SU-DHL-6 (cell line): ENCODE results near the gene APOL1.

Source experiments
- H2AFZ ChIP-seq: fragments of 200-600 bp; sonication (generic); 2 replicates; pipeline ENCODE4 v1.6.1; 2014; ENCODE audit warnings: low read depth, mild to moderate bottlenecking, moderate library complexity, mixed read lengths, antibody characterized with exemption, low read length; ENCODE audit not compliant: severe bottlenecking
- H3F3A ChIP-seq: fragments of 200-600 bp; shearing (Covaris generic); 2 replicates; pipeline ENCODE4 v1.6.0; 2016; ENCODE audit warnings: antibody characterized with exemption, mild to moderate bottlenecking; ENCODE audit not compliant: insufficient read depth
- H3K27ac ChIP-seq: fragments of 200-600 bp; sonication (generic); 2 replicates; pipeline ENCODE4 v1.5.1; 2016; ENCODE audit warnings: low read depth, mild to moderate bottlenecking, low read length, moderate library complexity, mixed read lengths
- H3K27me3 ChIP-seq: fragments of 200-600 bp; sonication (generic), shearing (Covaris generic); 2 replicates; pipeline ENCODE4 v1.6.0; 2014; ENCODE audit warnings: mild to moderate bottlenecking, low read length
- H3K36me3 ChIP-seq: fragments of 200-600 bp; sonication (generic); 2 replicates; pipeline ENCODE4 v1.6.1; 2014; ENCODE audit warnings: mild to moderate bottlenecking, low read length, mixed read lengths
- H3K4me2 ChIP-seq: fragments of 300-600, 200-600 bp; shearing (Covaris generic), sonication (generic); 2 replicates; pipeline ENCODE4 v1.6.0; 2014; ENCODE audit warnings: low read length, low read depth, mild to moderate bottlenecking; ENCODE audit not compliant: poor library complexity, severe bottlenecking
- H3K4me3 ChIP-seq: fragments of 200-600 bp; sonication (generic); 2 replicates; pipeline ENCODE4 v1.5.1; 2014; ENCODE audit warnings: antibody characterized with exemption, low read length, mild to moderate bottlenecking, mixed read lengths; ENCODE audit not compliant: insufficient read depth, poor library complexity, severe bottlenecking
- H3K79me2 ChIP-seq: fragments of 200-600 bp; sonication (generic); 2 replicates; pipeline ENCODE4 v1.6.1; 2014; ENCODE audit warnings: mild to moderate bottlenecking, low read length, moderate library complexity; ENCODE audit not compliant: insufficient read depth
- H3K9ac ChIP-seq: fragments of 200-600 bp; sonication (generic); 2 replicates; pipeline ENCODE4 v1.7.0; 2014; ENCODE audit warnings: mild to moderate bottlenecking, low read length
- H3K9me2 ChIP-seq: fragments of 200-600 bp; sonication (generic); replicated peaks from 2 replicates; pipeline ENCODE4 v1.6.1; 2014; ENCODE audit warnings: low read length; ENCODE audit not compliant: insufficient read depth
- H3K9me3 ChIP-seq: fragments of 200-600 bp; sonication (generic); 2 replicates; pipeline ENCODE4 v1.6.1; 2014; ENCODE audit warnings: low read length, mixed read lengths; ENCODE audit not compliant: insufficient read depth
- H4K20me1 ChIP-seq: fragments of 200-600 bp; sonication (generic); 2 replicates; pipeline ENCODE4 v1.6.1; 2014; ENCODE audit warnings: low read depth, mild to moderate bottlenecking, antibody characterized with exemption, low read length, moderate library complexity, mixed read lengths
- EZH2phosphoT487 ChIP-seq: fragments of 200-600 bp; sonication (generic), shearing (Covaris generic); conservative IDR thresholded peaks from 2 replicates; pipeline ENCODE4 v1.6.1; 2018; ENCODE audit warnings: mild to moderate bottlenecking, antibody characterized with exemption, low read length, moderate library complexity, mixed read lengths
- TF ChIP-seq, protein P1 (sequence below): fragments of 200-600 bp; sonication (generic); IDR thresholded peaks from one replicate; pipeline ENCODE4 v1.5.1; 2017; ENCODE audit warnings: antibody characterized with exemption, mild to moderate bottlenecking, low read length, moderate library complexity; ENCODE audit not compliant: insufficient read depth, poor library complexity, severe bottlenecking

Gene APOL1

DNA sequence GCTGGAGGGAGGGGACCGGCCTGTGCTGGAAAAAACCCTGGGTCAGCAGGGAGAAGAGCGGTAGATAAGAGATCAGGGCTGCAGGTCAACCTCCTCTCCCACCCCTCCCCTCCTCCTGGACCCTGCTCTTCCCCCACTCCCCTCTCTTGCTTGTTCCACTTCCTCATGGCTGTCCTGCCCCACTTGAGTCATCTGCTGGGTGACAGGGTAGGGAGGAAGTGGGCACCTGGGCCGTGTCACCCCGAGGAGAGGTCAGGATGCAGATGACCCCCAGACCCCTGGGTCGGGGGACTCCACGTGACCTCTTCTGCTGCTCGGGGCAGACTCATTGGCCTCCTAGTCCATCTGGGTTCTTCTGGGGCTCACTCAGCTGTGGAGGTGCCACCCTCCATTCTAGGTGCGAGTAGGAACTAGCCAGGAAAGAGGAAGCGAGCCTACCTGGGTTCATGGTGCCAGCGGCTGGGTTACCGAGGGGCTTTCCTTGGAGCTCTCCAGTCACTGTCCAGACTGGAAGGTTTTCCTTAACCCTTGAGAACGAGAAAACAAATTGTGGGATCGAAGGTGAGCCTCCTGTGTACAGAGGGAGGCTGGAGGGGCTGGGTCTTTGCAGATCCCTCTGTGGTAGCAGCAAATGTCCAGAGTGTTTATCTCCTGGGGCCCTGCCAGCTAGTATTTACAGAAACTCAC is 20.1 kb upstream of the APOL1 start:
- Histone ChIP-seq H3K4me3 (no peak overlapping the region), H3K27ac (no peak overlapping the region), H3K36me3 (no peaks in the 10 kb centered on the region), H4K20me1 (no peaks in the 10 kb centered on the region), H3K9me3 (no peaks in the 10 kb centered on the region), H3K27me3 (no peaks in the 10 kb centered on the region), H3K9ac (no peak overlapping the region), H2AFZ (no peak overlapping the region), H3F3A (no peaks in the 10 kb centered on the region), H3K79me2 (no peaks in the 10 kb centered on the region), H3K9me2 (no peaks in the 10 kb centered on the region), H3K4me2 (no peak overlapping the region)
- TF ChIP-seq EZH2phosphoT487 = no peak
- TF ChIP-seq, protein P1, sequence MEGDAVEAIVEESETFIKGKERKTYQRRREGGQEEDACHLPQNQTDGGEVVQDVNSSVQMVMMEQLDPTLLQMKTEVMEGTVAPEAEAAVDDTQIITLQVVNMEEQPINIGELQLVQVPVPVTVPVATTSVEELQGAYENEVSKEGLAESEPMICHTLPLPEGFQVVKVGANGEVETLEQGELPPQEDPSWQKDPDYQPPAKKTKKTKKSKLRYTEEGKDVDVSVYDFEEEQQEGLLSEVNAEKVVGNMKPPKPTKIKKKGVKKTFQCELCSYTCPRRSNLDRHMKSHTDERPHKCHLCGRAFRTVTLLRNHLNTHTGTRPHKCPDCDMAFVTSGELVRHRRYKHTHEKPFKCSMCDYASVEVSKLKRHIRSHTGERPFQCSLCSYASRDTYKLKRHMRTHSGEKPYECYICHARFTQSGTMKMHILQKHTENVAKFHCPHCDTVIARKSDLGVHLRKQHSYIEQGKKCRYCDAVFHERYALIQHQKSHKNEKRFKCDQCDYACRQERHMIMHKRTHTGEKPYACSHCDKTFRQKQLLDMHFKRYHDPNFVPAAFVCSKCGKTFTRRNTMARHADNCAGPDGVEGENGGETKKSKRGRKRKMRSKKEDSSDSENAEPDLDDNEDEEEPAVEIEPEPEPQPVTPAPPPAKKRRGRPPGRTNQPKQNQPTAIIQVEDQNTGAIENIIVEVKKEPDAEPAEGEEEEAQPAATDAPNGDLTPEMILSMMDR = no peak

DNA sequence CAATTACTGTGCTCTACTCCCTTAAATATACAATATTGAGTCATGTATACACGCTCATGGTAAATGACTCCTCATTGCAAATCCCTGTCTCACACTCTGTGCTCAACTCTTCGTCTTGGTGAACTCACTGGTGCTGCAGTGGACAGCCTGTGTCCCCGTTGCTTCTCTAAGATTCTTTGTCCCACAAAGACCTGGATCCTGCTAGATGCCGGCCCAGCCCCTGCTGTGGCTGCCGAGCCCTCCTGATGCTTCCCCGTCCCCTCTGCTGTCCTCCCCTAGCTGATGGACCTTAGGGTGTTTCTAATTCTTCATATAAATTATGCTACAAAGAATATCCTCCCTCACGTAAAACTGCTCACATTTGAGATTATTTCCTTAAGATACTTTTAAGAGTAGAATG is 19.1 kb upstream of the APOL1 start:
- H3K9me2 ChIP-seq = no peaks in the 10 kb centered on the region
- no peaks in the 10 kb centered on the region for H3K9me3 ChIP-seq
- no peaks in the 10 kb centered on the region for H3K27me3 ChIP-seq
- H2AFZ ChIP-seq = no peak overlapping the region
- TF ChIP-seq, protein P1 = no peak
- TF ChIP-seq EZH2phosphoT487 = no peak
- H3F3A ChIP-seq = no peaks in the 10 kb centered on the region
- H3K4me3 ChIP-seq = no peak overlapping the region
- no peaks in the 10 kb centered on the region for H4K20me1 ChIP-seq
- no peak overlapping the region for H3K27ac ChIP-seq
- no peak overlapping the region for H3K4me2 ChIP-seq
- no peaks in the 10 kb centered on the region for H3K36me3 ChIP-seq
- H3K9ac ChIP-seq = no peak overlapping the region
- H3K79me2 ChIP-seq = no peaks in the 10 kb centered on the region

DNA sequence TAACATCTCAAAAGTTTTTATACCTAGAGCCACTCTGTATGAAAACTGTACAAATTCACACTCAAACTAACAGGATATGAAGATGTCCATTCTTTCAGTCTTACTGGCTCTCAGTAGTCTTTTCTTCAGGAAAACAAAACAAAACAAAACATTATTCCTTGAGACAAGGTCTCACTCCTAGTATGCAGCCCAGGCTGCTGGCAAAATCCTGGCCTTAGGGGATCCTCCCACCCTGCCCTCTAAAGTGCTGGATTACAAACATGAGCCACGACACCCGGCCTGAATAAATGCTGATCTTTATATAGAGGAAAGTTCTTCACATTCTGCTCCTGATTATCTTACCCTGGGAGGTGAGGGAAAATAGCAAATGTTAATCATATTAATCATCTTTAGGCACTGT is 18.7 kb upstream of the APOL1 start:
- Histone ChIP-seq H3K27me3 (no peaks in the 10 kb centered on the region), H3K36me3 (no peaks in the 10 kb centered on the region), H3F3A (no peaks in the 10 kb centered on the region), H3K9me3 (no peaks in the 10 kb centered on the region), H3K27ac (no peak overlapping the region), H4K20me1 (no peaks in the 10 kb centered on the region), H2AFZ (no peak overlapping the region), H3K4me3 (no peak overlapping the region), H3K79me2 (no peaks in the 10 kb centered on the region), H3K9ac (no peak overlapping the region), H3K9me2 (no peaks in the 10 kb centered on the region), H3K4me2 (no peak overlapping the region)
- TF ChIP-seq, protein P1 = no peak
- no peak for TF ChIP-seq EZH2phosphoT487
